GM18868 (cell line): ENCODE data around the gene NLRP14.

Experiments used
- ATAC-seq: cut with Tn5 transposase; IDR thresholded peaks from one replicate; pipeline ENCODE4 v1.9.1; 2021; ENCODE audit warnings: mild to moderate bottlenecking, moderate library complexity; ENCODE audit not compliant: unreplicated experiment

NLRP14 gene

GRCh38 chr11:7046474-7047175 is 26.3 kb downstream of the NLRP14 start:
- ATAC-seq: no peak

GRCh38 chr11:7050191-7050590 is 29.9 kb downstream of the NLRP14 start:
- no peak for ATAC-seq

- ATAC-seq: no peak
Measured at GRCh38 chr11:7056828-7057513, 36.7 kb downstream of the NLRP14 start.

- ATAC-seq: no peak
Measured at GRCh38 chr11:7057641-7058040, 37.4 kb downstream of the NLRP14 start.

GRCh38 chr11:7060868-7061267 is 40.6 kb downstream of the NLRP14 start:
- no peak for ATAC-seq

GRCh38 chr11:7062534-7062933 is 42.3 kb downstream of the NLRP14 start:
- no peak for ATAC-seq

- no peak for ATAC-seq
Measured at GRCh38 chr11:7072401-7073028, 52.2 kb downstream of the NLRP14 start.

GRCh38 chr11:7077101-7077500 is 56.8 kb downstream of the NLRP14 start:
- no peak for ATAC-seq

- ATAC-seq: no peak
Measured at GRCh38 chr11:7079545-7080135, 59.4 kb downstream of the NLRP14 start.

GRCh38 chr11:7080900-7081299 is 60.6 kb downstream of the NLRP14 start:
- no peak for ATAC-seq

GRCh38 chr11:7081441-7081840 is 61.2 kb downstream of the NLRP14 start:
- no peak for ATAC-seq

- ATAC-seq: no peak
Measured at GRCh38 chr11:7088921-7089320, 68.6 kb downstream of the NLRP14 start, which contains the start of gene RBMXL2. RBMXL2 (plus strand) TSS chr11:7088998; CDS start chr11:7089121, 123 bp downstream.

GRCh38 chr11:7089328-7090251 is 69.3 kb downstream of the NLRP14 start:
- no peak for ATAC-seq

- peak; percentile 88 for ATAC-seq
Measured at GRCh38 chr11:7098235-7098832, 78.1 kb downstream of the NLRP14 start.

- no peak for ATAC-seq
Measured at GRCh38 chr11:7115780-7116179, 95.5 kb downstream of the NLRP14 start.

GRCh38 chr11:7116370-7116769 is 96.1 kb downstream of the NLRP14 start:
- ATAC-seq: no peak
